SK-N-SH (cell line): Measurements from ENCODE around the gene KCNN2.

ENCODE experiments used
- FOXM1 ChIP-seq: IDR thresholded peaks from 2 replicates; pipeline ENCODE4 v1.4.0; 2012; ENCODE audit warnings: low read depth, mild to moderate bottlenecking
- NRF1 ChIP-seq: IDR thresholded peaks from 2 replicates; pipeline ENCODE4 v1.6.1; 2012; ENCODE audit warnings: low read depth, mild to moderate bottlenecking, low read length
- POLR2AphosphoS5 ChIP-seq: IDR thresholded peaks from 2 replicates; pipeline ENCODE4 v1.6.1; 2012; ENCODE audit warnings: low read depth, low read length
- RAD21 ChIP-seq: IDR thresholded peaks from 2 replicates; pipeline ENCODE4 v1.6.1; 2012; ENCODE audit warnings: mild to moderate bottlenecking, low read length
- RXRA ChIP-seq: IDR thresholded peaks from 2 replicates; pipeline ENCODE4 v1.4.0; 2012; ENCODE audit warnings: low read depth, mild to moderate bottlenecking, borderline replicate concordance
- SIN3A ChIP-seq: IDR thresholded peaks from 2 replicates; pipeline ENCODE4 v1.6.1; 2012; ENCODE audit warnings: low read depth, mild to moderate bottlenecking, low read length, moderate library complexity, borderline replicate concordance
- SMC3 ChIP-seq: IDR thresholded peaks from 2 replicates; pipeline ENCODE4 v1.6.1; 2012; ENCODE audit warnings: low read depth, low read length, improper control_type of control experiment
- TAF1 ChIP-seq: IDR thresholded peaks from 2 replicates; pipeline ENCODE4 v1.6.1; 2012; ENCODE audit warnings: low read depth, mild to moderate bottlenecking, low read length, moderate library complexity, borderline replicate concordance
- TCF12 ChIP-seq: IDR thresholded peaks from 2 replicates; pipeline ENCODE4 v1.4.0; 2012
- TEAD4 ChIP-seq: IDR thresholded peaks from 2 replicates; pipeline ENCODE4 v1.4.0; 2012; ENCODE audit warnings: mild to moderate bottlenecking, borderline replicate concordance; ENCODE audit not compliant: insufficient read depth
- TF ChIP-seq, protein P1 (sequence below): fragments of 200-600 bp; sonication (generic); IDR thresholded peaks from 2 replicates; pipeline ENCODE4 v1.6.1; 2017; ENCODE audit warnings: antibody characterized with exemption, mild to moderate bottlenecking, moderate library complexity
- TF ChIP-seq, protein P2 (sequence below): IDR thresholded peaks from 2 replicates; pipeline ENCODE4 v1.6.1; 2012; ENCODE audit warnings: mild to moderate bottlenecking, low read depth, low read length, moderate library complexity
- TF ChIP-seq, protein P3 (sequence below): IDR thresholded peaks from 2 replicates; pipeline ENCODE4 v1.4.0; 2012; ENCODE audit warnings: low read depth

DNA sequence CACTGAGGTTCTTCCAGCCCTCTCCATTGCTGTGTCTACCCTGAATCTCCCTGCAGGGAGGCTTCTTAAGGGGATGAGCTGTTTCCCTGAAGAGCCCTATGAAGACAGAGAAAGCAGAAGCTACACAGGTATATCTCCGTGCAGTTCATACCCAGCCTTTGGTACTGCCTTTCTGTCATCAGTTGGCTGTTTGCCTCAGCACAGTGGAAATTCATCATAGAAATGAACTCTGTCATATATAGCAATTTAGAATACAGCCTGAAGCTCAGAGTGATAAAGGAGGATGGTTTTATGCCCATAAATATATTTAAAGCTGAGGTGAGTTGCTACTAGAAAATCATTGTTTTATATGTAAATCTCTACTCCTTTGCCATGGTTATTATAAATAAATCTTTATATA lies 42.6 kb upstream of the KCNN2 start:
- TF ChIP-seq, protein P1, sequence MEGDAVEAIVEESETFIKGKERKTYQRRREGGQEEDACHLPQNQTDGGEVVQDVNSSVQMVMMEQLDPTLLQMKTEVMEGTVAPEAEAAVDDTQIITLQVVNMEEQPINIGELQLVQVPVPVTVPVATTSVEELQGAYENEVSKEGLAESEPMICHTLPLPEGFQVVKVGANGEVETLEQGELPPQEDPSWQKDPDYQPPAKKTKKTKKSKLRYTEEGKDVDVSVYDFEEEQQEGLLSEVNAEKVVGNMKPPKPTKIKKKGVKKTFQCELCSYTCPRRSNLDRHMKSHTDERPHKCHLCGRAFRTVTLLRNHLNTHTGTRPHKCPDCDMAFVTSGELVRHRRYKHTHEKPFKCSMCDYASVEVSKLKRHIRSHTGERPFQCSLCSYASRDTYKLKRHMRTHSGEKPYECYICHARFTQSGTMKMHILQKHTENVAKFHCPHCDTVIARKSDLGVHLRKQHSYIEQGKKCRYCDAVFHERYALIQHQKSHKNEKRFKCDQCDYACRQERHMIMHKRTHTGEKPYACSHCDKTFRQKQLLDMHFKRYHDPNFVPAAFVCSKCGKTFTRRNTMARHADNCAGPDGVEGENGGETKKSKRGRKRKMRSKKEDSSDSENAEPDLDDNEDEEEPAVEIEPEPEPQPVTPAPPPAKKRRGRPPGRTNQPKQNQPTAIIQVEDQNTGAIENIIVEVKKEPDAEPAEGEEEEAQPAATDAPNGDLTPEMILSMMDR = no peak
- TF ChIP-seq FOXM1 (no peak), SMC3 (no peak), SIN3A (no peak), POLR2AphosphoS5 (no peak), RAD21 (no peak), NRF1 (no peak), TEAD4 (no peak), TAF1 (no peak), RXRA (no peak), TCF12 (no peak)
- TF ChIP-seq, protein P2, sequence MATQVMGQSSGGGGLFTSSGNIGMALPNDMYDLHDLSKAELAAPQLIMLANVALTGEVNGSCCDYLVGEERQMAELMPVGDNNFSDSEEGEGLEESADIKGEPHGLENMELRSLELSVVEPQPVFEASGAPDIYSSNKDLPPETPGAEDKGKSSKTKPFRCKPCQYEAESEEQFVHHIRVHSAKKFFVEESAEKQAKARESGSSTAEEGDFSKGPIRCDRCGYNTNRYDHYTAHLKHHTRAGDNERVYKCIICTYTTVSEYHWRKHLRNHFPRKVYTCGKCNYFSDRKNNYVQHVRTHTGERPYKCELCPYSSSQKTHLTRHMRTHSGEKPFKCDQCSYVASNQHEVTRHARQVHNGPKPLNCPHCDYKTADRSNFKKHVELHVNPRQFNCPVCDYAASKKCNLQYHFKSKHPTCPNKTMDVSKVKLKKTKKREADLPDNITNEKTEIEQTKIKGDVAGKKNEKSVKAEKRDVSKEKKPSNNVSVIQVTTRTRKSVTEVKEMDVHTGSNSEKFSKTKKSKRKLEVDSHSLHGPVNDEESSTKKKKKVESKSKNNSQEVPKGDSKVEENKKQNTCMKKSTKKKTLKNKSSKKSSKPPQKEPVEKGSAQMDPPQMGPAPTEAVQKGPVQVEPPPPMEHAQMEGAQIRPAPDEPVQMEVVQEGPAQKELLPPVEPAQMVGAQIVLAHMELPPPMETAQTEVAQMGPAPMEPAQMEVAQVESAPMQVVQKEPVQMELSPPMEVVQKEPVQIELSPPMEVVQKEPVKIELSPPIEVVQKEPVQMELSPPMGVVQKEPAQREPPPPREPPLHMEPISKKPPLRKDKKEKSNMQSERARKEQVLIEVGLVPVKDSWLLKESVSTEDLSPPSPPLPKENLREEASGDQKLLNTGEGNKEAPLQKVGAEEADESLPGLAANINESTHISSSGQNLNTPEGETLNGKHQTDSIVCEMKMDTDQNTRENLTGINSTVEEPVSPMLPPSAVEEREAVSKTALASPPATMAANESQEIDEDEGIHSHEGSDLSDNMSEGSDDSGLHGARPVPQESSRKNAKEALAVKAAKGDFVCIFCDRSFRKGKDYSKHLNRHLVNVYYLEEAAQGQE = no peak
- TF ChIP-seq, protein P3, sequence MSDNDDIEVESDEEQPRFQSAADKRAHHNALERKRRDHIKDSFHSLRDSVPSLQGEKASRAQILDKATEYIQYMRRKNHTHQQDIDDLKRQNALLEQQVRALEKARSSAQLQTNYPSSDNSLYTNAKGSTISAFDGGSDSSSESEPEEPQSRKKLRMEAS = no peak
